Stimulated activated CD4-positive, alpha-beta T cell treated with anti-CD3 and anti-CD28 coated beads, TNF-alpha, amount 100 ng/mL, for 4 hours (primary cell): ENCODE measurements around the gene SPAG6.
A peak's percentile ranks its signal among the peaks of the same experiment; 100 is the strongest.
"Not testable (repeated sequence)": the region's sequence is repeated elsewhere in the genome, so short reads cannot be mapped to it uniquely, and the experiment has no call there.

ENCODE experiments used
- DNase-seq, 3 experiments: peaks; one replicate each; pipeline ENCODE4 v3.0.0-alpha.2; 2020; ENCODE audit warnings: low read depth in 3 of 3

The SPAG6 gene

DNA sequence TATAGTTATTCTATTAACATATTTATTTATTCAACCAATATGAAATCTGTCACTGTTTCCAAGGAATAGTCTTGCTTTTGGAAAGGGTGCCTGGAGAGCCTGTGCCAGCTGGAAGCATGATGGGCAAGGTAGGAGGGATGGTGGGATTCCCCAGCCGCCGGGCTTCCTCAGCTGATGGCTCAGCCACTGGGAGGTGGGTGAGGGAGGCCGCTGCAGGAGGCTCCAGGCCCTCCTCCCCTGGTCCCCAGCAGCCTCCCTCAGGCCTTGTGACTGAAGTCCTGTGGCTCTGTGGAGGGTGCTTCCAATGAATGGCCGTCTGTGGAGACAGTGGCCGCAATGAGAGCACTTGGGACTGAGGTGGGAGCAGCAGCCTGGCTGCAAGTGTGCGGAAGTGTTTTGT lies 27.0 kb downstream of the SPAG6 start:
- no peak for DNase-seq

DNA sequence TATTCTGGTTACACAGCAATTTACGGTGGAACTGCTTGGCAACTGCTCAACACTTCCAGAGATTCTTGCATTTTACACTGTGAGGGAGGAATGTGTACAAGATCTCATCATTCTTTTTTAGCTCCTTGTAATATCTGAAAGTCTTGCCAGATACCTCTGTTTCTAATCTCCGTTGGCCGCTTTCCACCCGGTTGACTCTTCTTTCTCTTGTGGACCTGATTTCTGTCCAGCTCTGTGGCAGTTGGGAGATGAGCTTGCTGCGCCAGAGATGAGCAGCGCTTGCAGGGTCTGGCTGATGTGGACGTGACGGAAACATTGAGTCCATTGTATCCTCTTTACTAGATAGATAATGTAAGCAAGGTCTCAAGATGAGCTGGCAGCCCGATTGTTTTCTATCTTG lies 27.6 kb downstream of the SPAG6 start:
- DNase-seq: no peak

DNA sequence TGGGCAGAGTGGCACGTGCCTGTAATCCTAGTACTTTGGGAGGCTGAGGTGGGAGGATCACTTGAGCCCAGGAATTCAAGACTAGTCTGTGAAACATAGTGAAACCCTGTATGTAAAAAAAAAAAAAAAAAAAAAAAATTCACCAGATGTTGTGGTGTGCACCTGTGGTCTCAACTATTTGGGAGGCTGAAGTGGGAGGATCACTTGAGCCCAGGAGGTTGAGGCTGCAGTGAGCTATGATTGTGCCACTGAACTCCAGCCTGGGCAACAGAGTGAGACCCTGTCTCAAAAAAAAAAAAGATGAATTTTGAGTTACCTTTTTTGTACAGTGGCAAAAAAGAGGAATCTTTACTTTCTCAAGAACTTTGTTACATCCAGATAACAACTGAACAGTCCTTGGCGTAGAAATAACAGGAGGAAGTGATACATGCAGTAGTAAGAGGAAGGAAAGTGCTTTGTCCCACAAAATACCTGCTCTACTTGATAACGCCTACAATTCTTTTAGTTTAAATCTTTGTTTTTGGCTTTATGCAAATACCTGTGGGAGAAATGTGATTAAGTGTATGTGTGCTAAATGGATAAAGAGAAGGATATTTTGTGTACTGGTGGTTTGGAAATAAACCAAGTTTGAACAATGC lies 29.3 kb downstream of the SPAG6 start:
- no peak for DNase-seq

DNA sequence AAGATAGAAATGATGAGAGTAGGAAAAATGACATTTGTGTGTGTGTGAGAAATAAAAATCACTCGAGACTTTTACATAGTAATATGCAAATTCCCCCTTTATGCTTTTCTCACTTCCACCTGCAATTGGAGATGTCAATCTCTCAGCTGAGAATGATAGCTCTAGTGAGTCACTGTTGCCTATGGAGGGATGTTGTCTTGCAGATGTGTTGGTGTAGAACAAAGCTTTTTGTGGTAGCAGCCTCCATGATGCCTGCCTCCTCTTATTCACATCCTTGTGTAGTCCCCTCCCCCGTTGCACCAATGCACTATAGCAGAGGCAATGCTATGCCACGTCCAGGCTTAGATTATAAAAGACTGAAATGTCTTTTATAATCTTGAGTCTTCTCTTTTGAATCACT lies 33.8 kb downstream of the SPAG6 start:
- peak in 2 of 3 experiments; percentile 7 to 28 for DNase-seq

DNA sequence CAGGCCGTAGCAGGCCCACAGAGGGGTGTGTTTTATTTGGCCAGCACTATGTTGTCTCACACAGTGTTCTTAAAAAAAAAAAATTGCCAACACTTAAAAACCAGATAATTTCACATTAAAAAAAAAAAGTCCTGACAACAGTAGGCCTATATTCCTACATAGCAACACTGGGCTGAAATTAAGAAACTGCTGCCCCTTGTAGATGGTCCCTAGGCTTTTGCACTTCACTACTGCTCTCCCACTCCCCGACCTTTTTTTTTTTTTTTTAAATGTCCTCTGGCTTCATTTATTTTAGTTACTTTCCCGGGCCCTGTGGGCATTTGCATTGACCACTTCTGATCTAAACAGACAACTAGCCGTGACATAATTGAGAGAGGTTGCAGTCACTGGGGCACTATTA lies 36.0 kb downstream of the SPAG6 start:
- DNase-seq: no peak

DNA sequence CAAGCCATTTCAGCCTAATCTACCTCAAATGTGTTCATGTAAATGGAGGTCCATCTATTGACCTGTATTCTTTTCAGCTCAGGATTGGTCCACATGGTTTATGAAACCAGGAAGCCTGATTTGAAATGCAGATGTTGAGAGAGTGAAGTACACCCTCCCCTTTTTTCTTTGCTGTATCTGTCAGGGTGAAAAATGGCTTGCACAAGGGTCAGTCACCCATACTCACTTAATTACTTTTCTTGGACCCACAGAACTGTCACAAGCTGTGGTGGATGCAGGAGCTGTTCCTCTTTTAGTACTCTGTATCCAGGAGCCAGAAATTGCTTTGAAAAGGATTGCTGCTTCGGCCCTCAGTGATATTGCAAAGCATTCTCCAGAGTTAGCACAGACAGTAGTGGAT lies 41.2 kb downstream of the SPAG6 start:
- DNase-seq: no peak

DNA sequence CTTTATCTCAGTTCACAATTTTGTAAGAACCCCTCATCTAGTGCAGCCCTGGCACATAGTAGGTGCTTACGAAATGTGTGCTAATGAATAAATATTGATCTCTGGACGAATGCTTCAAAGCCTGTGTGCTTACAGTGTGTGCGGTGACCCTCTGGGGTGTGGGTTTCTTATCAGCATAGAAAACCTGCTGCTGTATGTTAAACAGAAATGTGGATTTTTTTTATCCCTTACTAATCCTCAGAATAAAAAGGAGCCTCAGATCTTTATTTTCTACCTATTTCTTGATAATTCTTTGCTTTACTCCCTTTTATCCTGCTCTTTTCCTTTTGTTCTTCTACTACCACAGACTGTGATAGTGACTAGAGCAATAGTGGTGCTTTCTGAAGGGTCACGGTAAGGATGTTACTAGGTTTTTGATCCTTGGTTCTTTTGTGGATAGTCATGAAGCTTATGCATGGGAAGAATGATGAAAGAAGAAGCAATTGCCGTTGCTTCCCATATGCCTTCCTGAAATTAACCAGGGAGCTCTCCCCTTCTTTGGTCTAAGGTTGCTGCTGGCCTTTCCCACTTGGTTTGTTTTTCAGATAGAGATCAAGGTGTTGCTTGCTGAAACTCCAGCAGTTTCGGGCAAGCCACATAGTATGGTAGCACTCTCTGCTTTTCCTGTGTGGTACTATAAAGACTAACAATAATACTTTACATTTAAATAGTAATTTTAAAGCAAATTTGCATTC lies 44.7 kb downstream of the SPAG6 start:
- DNase-seq: no peak

DNA sequence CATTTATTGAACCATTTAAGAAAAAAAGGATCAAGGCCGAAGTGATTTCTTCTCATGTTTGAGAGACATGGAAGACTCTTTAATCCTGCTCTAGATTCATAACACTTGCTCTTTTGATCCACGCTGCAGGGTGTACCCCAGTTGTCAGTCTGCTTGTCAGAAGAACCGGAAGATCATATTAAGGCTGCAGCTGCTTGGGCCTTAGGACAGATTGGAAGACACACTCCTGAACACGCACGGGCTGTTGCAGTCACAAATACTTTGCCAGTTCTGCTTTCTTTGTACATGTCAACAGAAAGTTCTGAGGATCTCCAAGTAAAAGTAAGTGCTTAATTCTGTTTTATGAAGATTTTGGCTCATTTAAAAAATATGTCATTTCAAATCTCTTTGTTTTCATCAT lies 46.3 kb downstream of the SPAG6 start:
- DNase-seq: no peak

DNA sequence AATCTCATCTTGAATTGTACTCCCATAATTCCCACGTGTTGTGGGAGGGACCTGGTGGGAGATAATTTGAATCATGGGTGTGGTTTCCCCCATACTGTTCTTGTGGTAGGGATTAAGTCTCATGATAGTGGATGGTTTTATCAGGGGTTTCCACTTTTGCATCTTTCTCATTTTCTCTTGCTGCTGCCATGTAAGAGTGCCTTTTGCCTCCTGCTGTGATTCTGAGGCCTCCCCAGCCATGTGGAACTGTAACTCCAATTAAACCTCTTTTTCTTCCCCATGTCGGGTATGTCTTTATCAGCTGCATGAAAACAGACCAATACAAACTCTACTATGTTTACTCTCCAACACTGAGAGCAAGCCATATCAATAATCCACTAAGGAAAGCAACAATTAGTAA lies 50.9 kb downstream of the SPAG6 start:
- not testable (repeated sequence) for DNase-seq

DNA sequence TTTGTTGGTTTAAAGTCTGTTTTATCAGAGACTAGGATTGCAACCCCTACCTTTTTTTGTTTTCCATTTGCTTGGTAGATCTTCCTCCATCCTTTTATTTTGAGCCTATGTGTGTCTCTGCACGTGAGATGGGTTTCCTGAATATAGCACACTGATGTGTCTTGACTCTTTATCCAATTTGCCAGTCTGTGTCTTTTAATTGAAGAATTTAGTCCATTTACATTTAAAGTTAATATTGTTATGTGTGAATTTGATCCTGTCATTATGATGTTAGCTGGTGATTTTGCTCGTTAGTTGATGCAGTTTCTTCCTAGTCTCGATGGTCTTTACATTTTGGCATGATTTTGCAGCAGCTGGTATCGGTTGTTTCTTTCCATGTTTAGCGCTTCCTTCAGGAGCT lies 61.6 kb downstream of the SPAG6 start:
- DNase-seq: not testable (repeated sequence)

DNA sequence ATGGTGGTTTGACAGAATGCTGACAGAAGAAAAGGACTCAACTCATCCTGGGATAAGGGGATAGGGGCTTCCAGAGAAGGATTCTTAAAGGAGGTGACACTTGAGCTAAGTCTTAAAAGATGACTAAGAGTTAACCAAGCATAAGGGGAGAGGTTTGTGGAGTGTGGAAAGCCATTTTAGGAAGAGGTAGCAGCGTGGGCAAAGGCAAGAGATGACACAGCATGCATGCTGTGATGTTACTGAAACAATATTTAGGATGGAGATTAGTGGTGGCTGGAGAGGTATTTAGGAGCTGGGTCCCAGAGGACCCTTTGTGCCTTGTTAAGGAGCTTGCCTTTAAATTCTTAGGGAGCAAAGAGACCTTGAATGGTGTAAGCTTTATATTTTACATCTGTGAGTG lies 65.1 kb downstream of the SPAG6 start:
- DNase-seq: no peak

DNA sequence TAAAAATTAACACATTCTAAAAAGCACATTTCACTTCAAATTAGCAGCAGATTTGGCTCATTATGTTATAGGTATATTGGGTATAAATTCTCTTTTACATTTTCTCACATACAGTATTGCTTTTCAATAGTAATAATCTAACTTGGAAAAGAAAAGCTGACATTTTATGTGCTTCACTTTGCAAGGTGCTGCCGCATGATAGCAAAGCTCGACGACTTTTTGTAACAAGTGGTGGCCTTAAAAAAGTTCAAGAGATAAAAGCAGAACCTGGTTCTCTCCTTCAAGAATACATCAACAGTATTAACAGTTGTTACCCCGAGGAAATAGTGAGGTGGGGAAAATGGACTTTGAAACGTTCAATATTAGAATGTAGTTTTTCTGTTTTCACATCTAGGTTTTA lies 65.5 kb downstream of the SPAG6 start:
- no peak for DNase-seq

DNA sequence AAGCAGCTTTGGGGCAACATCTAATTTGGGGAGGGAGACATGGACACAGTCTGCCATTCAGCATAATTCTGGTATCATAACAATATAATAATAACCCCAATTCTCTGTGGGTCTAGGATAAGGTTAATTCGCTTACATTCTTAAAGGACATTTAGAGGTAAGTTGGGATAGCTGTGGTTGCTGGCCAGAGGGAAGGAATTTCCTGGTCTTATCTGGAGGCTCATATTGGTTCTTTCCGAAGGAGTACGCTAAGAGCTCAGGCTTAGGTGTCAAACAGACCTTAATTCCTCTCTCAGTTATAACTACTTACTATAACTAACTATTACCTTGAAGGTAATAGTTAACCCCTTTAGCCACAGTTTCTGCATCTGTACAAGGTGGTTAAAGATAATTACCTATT lies 68.8 kb downstream of the SPAG6 start:
- no peak for DNase-seq

DNA sequence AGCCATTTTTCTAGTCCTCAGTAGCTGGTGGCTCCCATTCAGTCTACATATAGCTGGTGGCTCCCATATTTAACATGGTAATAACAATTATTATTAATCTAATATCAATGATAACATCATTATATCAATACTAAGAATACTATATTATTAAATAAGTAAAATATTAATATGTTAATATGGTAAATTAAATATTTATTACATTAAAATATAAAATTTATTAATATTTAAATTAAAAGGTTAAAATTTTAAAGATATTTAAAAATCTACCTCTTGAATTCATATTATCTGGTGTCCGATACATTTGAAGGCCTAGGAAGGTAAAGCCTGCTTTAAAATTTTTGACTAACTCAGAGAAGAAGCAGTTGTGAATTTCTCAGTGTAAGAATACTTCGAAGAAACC lies 69.8 kb downstream of the SPAG6 start:
- DNase-seq: no peak

DNA sequence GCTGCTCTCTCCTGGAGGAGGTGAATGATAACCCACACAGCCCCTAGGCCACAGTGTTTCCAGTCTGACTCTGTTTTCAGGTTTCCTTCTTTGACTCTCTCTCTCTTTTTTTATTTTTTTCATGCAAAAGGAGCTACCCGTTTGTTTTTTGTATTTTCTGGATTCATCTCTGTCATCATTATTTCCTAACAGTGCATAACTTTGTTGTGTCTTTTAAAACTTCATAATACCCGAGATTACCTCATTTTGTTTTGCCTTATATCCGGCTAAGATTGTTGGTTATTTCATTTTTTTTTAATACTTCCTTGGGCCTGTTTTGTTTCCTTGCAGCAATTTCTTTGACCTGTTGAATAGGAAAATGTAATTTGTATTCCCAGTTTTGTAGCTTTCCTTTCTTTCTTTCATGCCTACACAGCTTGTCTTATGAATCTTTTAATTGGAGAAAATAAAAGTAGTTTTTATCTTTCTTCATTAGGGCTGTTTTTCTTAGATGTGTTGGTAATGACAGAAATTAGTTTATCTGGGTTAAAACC lies 72.5 kb downstream of the SPAG6 start:
- no peak for DNase-seq

DNA sequence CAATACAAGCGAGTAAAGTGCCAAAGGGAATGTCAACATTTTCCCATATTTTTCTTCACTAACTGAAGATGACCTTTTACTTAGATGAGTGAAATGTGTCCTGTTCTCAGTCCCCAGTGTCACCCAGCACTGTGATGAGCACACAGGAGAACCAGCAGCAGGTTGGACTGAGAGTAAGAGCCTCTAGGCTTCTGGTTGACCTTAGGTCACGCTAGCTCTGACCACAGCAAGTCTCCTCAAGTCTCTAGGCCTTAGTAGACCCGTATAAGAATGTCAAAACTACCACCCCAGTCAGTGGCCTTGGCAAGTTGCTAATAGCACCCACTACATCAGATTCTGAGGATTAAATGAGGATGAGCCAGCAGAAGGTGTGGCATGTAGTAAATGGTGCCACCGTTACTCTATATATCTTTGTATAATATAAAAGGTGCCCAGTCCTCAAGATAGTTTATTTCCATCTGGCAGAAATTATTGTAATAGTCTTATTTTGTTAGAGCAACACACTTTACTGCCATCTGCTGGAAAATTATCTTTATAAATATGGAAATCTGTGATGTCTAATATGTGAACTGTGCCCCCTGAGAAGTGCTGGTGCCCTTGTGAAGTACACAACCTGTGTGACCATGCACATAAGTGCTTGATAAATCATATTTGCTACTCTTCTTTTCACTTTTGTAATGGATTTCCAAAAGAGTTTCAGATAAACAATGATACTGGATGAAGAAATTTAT lies 75.7 kb downstream of the SPAG6 start:
- DNase-seq: no peak

DNA sequence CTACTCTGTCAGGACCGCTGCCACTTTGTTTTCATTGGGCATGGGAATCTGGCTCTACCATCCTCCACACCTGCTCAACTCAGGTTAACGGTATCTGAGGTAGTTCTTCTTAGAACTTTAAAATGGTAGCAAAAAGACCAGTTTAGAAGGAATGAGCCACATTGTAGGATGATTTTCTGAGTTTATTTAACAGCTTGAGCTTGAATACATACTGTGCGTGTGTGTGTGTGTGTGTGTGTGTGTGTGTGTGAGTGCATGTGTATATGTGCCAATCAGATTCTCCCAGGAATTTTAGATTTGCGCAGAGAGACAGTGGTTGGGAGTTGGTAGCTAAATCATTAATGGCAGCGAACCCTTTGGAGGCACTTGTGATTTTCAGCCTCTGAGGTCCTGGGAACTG lies 81.4 kb downstream of the SPAG6 start:
- no peak for DNase-seq

DNA sequence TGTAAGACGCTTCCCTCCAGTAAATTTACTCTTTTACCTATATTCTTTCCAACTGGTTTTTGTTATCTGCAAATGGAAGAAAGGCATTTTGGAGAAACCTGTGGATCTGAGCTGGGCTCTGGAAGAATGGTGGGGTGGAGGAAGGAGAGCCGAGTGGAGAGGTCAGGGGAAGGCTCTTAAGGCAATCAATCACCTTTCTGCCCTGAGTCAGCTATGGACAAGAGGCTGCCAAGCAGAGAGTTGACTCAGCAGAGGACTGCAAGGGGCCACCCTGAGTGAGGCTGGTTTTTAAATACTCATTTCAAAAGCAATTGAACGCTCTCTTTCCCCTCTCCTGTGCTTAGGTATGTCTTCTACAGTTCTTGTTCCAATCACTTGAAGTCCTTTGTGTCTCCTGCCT lies 81.8 kb downstream of the SPAG6 start:
- DNase-seq: no peak

DNA sequence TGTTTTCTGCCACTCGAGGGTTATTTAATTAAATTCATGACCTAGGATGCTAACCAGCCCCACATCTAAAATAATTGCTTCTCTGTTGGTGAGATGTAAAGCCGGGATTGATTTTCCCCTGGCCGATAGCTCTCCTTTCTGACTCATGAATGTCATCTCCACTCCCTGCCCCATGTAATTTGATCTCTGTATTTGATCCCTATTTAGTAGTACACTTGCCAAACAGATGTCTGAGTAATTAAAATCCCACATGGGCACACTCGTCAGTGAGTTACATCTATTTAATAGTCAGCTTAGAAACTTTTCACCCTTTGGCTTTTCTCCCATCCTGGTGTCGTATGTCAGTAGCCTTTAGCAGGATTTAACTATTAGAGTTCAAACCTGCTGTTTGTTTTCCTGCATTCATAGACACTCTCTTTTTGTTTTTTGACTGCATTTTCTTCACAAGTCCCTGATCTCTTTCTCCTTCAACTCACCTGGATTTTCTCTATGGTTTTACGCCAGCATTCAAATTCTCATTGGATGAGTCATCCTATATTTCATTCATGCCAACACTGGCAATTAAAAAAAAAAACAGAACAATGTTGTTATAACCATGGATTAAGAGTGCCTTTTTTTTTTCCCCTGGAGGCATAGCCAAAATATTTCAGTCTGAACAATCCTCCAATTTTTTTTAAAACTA lies 82.7 kb downstream of the SPAG6 start:
- DNase-seq: no peak

DNA sequence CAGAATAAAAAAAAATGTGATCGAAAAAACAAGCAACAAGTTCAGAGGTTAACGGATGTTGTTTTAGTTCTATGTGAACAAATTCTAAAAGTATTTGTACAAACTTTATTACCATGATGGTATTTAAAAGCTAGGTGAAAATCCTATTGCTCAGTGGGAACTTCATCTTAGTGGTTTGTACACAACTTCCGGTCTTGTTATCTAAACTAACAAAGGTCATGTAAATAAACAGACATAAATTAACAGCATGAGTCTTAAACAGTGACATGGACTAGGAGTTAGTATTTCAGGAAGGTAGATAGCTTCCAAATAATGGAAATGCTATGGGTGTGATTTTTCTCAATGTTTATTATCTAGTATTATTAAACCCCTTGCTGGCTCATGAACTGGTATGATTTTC lies 83.8 kb downstream of the SPAG6 start:
- DNase-seq: no peak

DNA sequence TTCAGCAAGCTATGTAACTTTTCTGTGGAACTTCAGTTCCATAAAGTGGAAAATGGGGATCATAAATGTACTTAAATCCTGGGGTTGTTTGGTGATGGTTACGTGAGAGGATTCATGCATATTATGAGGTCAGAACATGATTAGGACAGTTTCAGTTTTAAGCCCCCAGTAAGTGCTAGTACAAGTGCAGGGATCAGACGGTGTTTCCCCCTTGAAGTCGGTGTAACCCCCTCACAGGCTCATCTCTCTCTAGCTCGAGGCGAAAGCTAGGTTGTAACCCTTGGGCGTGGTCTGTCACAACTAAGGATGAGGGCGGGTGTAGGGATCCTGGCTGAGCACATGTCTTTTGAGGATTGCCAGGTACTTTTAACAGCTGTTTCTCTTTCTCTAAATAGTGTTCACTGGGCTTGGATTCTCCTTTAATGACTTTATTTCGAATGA lies 84.7 kb downstream of the SPAG6 start:
- no peak for DNase-seq

DNA sequence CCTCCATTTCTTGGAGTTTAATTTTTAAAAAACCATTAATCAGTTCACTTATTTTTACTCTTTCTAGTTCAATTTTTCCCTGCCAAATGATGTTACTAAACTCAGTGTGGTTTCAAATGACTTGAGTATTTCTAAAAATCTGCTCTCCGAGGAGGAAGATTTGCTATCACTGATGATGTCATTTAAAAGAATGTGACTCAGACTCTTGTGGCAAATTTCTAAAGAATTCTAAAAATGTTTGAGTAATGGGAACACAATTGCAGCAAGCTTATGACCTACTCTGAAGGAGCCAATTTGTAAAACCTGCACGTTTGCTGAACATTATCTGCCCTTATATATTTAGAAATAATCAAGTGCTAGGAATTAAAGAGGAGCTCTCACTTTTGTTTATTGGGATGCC lies 88.6 kb downstream of the SPAG6 start:
- no peak for DNase-seq
